ENCODE measurements around the gene ARHGEF4. TPM values are rescaled to one million over a fixed set of nuclear protein-coding genes. Genes with fewer than 3 reads are reported as not detected.

The ARHGEF4 gene
- polyA plus RNA-seq, 3 donors, result 6.2 to 7.5 (median 6.5) TPM

DNA sequence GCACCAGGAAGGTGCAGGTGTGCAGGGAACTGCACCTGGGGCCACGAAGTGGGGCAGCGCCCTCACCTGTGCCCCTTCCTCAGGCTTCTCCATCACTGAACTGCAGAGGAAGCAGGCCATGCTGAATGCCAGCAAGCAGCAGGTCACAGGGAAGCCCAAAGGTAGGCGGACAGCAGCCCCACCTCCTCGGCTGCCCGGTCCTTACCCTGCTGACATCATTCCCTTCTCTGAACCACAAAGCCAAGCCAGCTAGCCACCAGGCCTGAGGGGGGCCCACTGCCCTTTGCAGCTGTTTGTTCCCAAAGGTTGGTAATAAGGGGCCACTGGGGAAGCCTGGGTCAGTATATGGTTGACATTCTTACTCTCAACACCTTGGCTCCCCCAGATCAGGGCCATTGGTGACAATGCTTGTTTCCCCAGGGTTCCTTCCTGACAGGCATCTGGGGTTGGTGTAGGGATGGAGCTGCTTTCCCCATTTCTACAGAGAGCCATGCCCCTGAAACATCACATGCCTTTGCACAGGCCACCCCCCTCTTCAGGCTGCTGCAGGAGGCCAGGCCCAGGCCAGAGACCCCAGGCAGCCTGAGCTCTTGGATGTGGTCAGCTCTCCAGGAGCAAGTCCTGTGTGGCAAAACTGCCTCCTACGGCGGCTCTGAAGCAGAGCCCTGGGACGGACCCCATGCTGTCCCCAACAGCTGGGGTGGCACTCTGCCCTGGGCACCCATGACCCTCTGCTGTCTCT, 208.7 kb downstream of the ARHGEF4 start:
- DNase-seq (ENCODE audit: low read depth in 3 of 3, low spot score in 2 of 3), result no peak

DNA sequence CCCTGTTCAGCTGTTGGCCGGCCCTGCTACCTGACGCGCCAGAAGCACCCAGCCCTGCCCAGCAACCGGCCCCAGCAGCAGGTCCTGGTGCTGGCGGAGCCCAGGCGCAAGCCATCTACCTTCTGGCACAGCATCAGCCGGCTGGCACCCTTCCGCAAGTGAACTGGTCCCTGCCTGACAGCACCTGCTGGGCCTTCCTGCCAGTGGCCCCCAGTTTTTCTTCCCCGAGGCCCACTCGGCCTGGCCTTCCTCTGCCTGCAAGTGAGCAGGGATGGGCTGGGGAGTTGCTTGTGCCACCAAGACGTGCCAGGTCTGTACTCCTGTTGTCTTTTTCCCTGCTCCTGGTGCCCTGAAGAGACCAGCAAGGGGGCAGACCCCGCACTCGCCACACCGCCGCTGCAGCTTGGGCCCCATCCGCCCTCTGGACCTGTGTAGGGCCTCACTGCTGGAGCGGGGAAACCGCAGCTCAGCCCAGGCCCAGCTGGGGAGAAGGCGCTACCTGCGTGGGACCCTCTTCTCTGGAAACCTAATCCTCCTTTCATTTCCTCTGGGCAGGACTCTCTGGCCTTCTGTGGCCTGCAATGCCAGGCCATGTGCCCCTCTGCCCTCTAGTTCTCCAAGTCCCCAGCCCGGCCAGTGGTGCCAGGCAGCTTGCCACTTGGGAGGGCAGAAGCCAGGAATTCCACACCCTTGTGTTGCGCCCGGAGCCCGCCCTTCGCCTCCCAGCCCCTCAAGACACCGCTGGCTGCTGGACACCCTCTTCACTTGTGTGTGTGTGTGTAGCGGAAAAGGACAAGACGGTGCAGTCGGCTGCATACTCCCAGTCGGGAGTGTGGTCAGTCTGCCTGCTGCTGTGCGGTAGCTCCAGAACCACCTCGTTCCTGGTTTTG, 209.6 kb downstream of the ARHGEF4 start:
- no peak for DNase-seq (ENCODE audit: low read depth in 3 of 3, low spot score in 2 of 3)

- no peak for DNase-seq (ENCODE audit: low read depth in 3 of 3, low spot score in 2 of 3)
Observed at GRCh38 chr2:131046918-131047652, 210.4 kb downstream of the ARHGEF4 start.

- DNase-seq (ENCODE audit: low read depth in 3 of 3, low spot score in 2 of 3), result no peak
Observed at GRCh38 chr2:131047920-131048560, 211.3 kb downstream of the ARHGEF4 start.

- no peak for DNase-seq (ENCODE audit: low read depth in 3 of 3, low spot score in 2 of 3)
Observed at GRCh38 chr2:131048641-131049040, 211.9 kb downstream of the ARHGEF4 start.

DNA sequence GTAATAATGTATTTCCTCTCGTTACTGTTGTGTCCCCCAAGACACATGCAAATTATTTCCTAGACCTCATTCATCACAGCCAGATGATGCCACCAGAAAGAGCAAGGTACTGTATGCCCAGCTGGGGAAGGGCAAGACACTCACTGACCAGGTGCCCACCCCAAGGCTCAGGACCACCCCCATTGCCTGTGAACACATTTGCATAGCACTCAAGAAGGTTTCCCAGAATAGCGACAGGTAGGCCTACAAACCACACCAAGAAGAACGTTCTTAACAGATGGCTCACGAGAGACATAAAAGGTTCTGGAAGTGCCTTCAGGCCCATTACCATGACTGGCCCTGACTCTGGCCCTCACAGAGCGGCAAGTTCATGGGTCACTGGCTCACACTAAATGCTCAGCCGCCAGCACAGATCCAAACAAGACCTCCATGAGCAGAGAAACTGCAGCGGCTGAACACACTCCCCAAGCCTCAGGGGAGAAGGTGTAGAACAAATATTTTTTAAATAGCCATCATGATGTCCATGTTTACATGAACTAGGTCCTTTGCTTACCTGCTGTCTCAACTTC, 212.5 kb downstream of the ARHGEF4 start:
- DNase-seq (ENCODE audit: low read depth in 3 of 3, low spot score in 2 of 3), result no peak

GRCh38 chr2:131050896-131051295, 214.2 kb downstream of the ARHGEF4 start:
- no peak for DNase-seq (ENCODE audit: low read depth in 3 of 3, low spot score in 2 of 3)

DNA sequence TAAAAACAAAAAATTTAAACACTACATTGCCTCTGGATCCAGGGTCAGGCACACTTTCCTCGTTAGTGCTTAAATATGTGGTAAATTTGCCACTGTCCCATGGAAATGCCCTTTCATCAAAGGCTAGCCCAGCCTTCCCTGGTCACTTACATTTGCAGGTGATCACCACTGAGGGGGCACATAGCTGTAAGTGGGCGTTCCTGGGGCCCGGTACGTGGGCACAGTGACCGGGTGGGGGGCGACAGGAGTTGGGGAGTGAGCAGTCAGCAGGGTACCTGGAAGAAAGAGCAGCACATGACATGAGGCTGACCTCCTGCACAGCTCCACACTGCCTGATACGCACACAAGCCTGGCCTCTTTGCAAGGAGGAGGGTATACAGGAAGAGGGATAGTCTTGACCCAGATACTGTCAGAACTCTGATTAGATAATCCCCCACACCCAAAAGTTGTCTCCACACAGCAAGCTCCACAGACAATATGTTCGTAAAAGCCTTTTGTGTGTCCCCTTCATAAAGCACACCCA, 216.1 kb downstream of the ARHGEF4 start:
- DNase-seq (ENCODE audit: low read depth in 3 of 3, low spot score in 2 of 3), result no peak

- DNase-seq (ENCODE audit: low read depth in 3 of 3, low spot score in 2 of 3), result no peak
Observed at GRCh38 chr2:131054488-131054887, 217.8 kb downstream of the ARHGEF4 start.

DNA sequence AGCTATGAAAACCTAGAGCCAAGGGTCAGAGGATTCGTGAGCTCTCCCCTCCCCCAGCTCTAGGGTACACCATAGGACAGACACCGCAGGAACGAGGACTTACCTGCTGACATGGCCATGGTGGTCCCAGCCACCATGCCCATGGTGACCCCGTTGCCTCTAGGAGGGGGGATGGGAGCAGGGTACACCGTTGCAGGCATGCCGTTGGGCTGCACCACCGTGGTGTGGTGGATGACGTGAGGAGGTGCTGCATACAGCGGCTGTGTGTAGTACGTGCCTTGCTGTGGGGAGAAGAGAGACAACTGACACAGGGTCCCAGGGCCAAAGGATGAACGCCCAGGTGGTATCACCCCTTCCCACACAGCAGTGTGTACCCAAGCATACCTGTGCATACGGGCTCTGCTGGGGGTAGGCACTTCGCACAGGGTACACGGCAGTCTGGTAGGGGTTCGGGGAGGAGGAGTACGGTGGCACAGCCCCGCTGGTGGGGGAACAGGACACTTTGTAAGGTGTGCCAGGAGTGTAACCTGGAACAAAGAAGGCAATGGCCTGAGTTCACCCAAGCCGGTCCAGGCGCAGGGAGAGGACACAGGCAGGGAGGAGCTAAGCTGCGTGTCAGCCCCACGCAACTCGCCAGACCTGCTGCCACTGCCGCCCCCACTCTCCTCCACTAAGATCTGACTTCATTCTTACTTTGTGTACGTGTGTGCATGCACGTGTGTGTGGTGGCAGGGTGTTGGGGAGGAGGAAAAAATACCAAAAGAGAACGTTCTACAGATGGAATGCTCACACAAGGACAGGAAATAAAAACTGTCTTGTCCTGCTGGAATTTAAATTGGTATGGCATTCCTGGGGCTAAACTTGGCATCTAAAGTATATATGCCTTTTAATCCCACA, 218.7 kb downstream of the ARHGEF4 start:
- no peak for DNase-seq (ENCODE audit: low read depth in 3 of 3, low spot score in 2 of 3)

DNA sequence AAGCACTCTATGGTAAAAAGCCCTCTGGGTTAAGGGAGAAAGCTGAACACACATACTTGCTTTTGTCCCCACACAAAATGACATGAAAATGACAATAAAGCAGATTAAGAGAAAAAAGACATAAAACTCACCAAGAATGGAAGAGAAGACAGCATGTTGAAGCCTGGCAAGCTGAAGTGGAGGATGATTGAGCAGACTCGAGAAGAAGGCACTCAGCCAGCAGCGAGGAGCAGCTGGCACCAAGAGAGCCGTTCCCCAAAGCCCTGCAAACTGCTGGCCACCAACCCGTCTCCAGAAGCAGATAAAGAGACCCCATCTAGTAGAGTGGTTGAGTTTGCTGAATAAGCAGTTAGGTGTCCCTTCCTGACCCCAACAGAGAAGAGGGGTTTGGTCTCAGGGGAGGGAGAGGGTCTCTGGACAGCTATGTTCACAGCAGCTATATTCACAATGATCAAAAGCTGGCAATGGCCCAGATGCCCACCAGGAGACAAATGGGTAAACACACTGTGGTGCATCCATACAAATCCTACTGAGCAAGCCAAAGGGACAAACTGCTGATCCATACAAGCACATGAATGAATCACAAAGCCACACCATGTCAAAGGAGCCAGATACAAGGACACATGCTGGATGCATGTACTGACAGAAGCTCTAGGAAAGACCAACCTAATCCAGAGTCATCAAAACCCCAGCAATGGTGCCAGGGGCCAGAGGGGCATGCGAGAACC, 219.7 kb downstream of the ARHGEF4 start:
- DNase-seq (ENCODE audit: low read depth in 3 of 3, low spot score in 2 of 3), result no peak

DNA sequence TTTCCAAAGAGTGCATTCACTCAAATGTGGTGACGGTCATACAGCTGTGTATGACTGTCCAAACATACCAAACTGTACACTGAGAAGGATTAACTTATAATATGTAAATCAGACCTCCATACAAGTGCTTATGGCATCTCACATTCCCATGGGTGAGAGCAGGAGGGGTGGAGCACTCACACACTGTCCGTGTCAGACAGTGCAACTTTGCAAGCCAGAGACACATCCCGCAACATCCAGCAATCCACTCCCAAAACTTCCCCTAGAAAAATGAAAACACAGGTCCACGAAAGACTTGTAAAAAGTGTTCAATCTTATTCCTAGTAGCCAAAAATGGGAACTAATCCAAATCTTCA, 220.2 kb downstream of the ARHGEF4 start:
- DNase-seq (ENCODE audit: low read depth in 3 of 3, low spot score in 2 of 3), result no peak

- DNase-seq (ENCODE audit: low read depth in 3 of 3, low spot score in 2 of 3), result no peak
Observed at GRCh38 chr2:131058214-131058843, 221.6 kb downstream of the ARHGEF4 start.

DNA sequence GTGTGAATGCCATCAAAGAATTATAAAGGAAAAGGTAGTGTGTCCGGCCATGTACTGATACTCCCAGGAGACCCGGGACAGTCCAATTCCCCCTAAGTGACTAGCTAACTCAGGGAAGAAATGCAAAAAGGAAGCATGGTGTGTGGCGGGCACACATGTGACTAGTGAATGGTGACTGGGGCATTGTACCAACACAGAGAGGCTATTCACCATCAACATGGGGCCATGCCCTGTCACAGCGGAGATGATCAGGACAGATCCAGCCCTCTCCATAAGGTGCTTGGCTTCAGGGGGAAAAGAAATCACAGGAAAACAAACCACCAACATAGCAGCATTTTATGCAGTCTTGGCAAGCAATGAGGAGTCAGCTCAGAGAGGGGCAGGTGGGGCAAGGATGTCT, 222.2 kb downstream of the ARHGEF4 start:
- DNase-seq (ENCODE audit: low read depth in 3 of 3, low spot score in 2 of 3), result no peak

DNA sequence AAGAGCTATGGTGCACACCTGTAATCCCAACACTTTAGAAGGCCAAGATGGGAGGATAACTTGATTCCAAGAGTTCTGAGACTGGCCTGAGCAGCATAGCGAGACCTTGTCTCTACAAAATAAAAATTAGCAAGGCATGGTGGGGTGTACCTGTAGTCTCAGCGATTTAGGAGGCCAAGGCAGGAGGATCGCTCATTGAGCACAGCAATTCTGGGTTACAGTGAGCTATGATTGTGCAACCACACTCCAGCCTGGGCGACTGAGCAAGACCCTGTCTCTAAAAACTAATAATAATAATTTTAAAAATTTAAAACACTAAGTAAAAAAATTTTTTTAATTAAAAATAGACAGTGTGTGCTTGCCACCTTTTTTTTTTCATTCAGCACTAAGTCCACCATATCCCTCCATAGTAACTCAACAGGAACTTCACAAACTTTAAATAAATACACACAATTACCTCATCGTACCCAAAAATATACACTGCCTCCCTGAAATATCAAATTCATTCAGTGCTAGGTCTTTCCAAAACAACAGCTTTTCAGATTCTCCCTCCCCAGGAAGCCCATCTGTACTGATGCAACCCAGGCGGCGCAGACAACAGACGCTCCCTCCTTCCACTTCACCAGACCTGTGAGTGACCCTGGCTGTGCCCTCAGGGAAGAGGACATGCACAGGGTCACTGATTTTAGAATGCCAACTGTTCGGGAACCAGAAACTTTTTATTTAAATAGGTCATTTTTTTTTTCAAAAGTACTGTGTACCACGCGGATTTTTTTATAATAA, 227.0 kb downstream of the ARHGEF4 start:
- DNase-seq (ENCODE audit: low read depth in 3 of 3, low spot score in 2 of 3), result no peak

GRCh38 chr2:131064589-131065512, 228.1 kb downstream of the ARHGEF4 start:
- DNase-seq (ENCODE audit: low read depth in 3 of 3, low spot score in 2 of 3), result peak in 1 of 3 donors; percentile 24

Data from right renal cortex interstitium (tissue), 3 donors.